PC-3 (cell line): ENCODE measurements around the gene PSMD7. TPM values are rescaled to one million over a fixed set of nuclear protein-coding genes. Genes with fewer than 3 reads are reported as not detected.

Source experiments
- ATAC-seq: fragments of 200-7000 bp; cut with Tn5 transposase; 2 replicates; pipeline ENCODE4 v1.9.1; 2020; ENCODE audit warnings: mild to moderate bottlenecking, moderate library complexity
- BruUV-seq: library from RNA; stranded (reverse); fragments of 400-500 nt; replicated peaks from 2 replicates; lab custom pipeline; 2021; lab: Mats Ljungman, UMichigan
- CTCF ChIA-PET: fragments of 300-600 bp; sonication (Branson Sonifier 250); formaldehyde crosslinking; loops from one replicate; lab custom pipeline; 2022; ENCODE audit warnings: antibody characterized with exemption; lab: Charles Lee
- POLR2A ChIA-PET: fragments of 300-600 bp; sonication (Branson Sonifier 250); formaldehyde crosslinking; loops from one replicate; lab custom pipeline; 2022; ENCODE audit warnings: antibody characterized with exemption; ENCODE audit not compliant: unreplicated experiment; lab: Charles Lee
- DNase-seq: peaks from one replicate; pipeline ENCODE4 v3.0.0-alpha.2; 2015
- H2AFZ ChIP-seq: fragments of 300-600 bp; sonication (generic); 2 replicates; pipeline ENCODE4 v1.6.0; 2016; ENCODE audit warnings: antibody characterized with exemption, low read length
- H3F3A ChIP-seq: fragments of 300-600 bp; sonication (generic); one replicate; pipeline ENCODE4 v1.6.0; 2017; ENCODE audit warnings: antibody characterized with exemption, low read length, control low read depth, mild to moderate bottlenecking; ENCODE audit not compliant: unreplicated experiment
- H3K27ac ChIP-seq: fragments of 300-600 bp; sonication (generic); 2 replicates; pipeline ENCODE4 v1.5.1; 2016; ENCODE audit warnings: mild to moderate bottlenecking, low read length
- H3K27me3 ChIP-seq: fragments of 300-600 bp; sonication (generic); 2 replicates; pipeline ENCODE4 v1.6.1; 2016; ENCODE audit warnings: low read length, mixed read lengths
- H3K36me3 ChIP-seq: fragments of 300-600 bp; sonication (generic); 2 replicates; pipeline ENCODE4 v1.6.1; 2016; ENCODE audit warnings: low read depth, mixed run types, low read length, mixed read lengths
- H3K4me1 ChIP-seq: fragments of 300-600 bp; sonication (generic); 2 replicates; pipeline ENCODE4 v1.5.1; 2016; ENCODE audit warnings: low read length; ENCODE audit not compliant: insufficient read depth
- H3K4me2 ChIP-seq: fragments of 300-600 bp; sonication (generic); 2 replicates; pipeline ENCODE4 v1.6.0; 2016; ENCODE audit warnings: low read length
- H3K4me3 ChIP-seq: fragments of 300-600 bp; sonication (generic); 2 replicates; pipeline ENCODE4 v1.5.1; 2016; ENCODE audit warnings: mild to moderate bottlenecking, low read length, mixed read lengths
- H3K79me2 ChIP-seq: fragments of 300-600 bp; sonication (generic); 2 replicates; pipeline ENCODE4 v1.6.1; 2017; ENCODE audit warnings: low read length, mixed read lengths
- H3K9ac ChIP-seq: fragments of 300-600 bp; sonication (generic); 2 replicates; pipeline ENCODE4 v1.6.0; 2016; ENCODE audit warnings: mild to moderate bottlenecking, low read length
- H3K9me2 ChIP-seq: fragments of 300-600 bp; sonication (generic); replicated peaks from 2 replicates; pipeline ENCODE4 v1.6.1; 2016; ENCODE audit warnings: mixed run types, low read length, mixed read lengths
- H3K9me3 ChIP-seq: fragments of 300-600 bp; sonication (generic); 2 replicates; pipeline ENCODE4 v1.6.1; 2016; ENCODE audit warnings: low read length, mixed read lengths
- H4K20me1 ChIP-seq: fragments of 300-600 bp; sonication (generic); 2 replicates; pipeline ENCODE4 v1.6.1; 2016; ENCODE audit warnings: low read length, mixed read lengths
- CTCF ChIP-seq: fragments of 300-600 bp; sonication (generic); conservative IDR thresholded peaks from 2 replicates; pipeline ENCODE4 v1.5.1; 2017; ENCODE audit warnings: antibody characterized with exemption, low read depth, mild to moderate bottlenecking, low read length
- EZH2 ChIP-seq: fragments of 300-600 bp; sonication (generic); IDR thresholded peaks from one replicate; pipeline ENCODE4 v1.6.1; 2017; ENCODE audit warnings: antibody characterized with exemption, mild to moderate bottlenecking, low read length; ENCODE audit not compliant: unreplicated experiment
- EZH2phosphoT487 ChIP-seq: fragments of 300-600 bp; sonication (generic); IDR thresholded peaks from 2 replicates; pipeline ENCODE4 v1.6.1; 2018; ENCODE audit warnings: mild to moderate bottlenecking, antibody characterized with exemption, low read length, borderline replicate concordance
- intact Hi-C: fragments of 100-400 bp; cut with micrococcal nuclease; formaldehyde crosslinking; loops from 2 replicates; pipeline ENCODE4 v1.9.0; 2023
- total RNA-seq: library from RNA; depleted of rRNA; stranded (reverse); fragments of >200 nt; gene quantifications from 2 replicates; pipeline ENCODE4 v1.2.3, GENCODE V29; 2014

The PSMD7 gene
- total RNA-seq, 1 experiment from 2014 or later, result 70.3 TPM

- no peak for TF ChIP-seq CTCF
- no peak for TF ChIP-seq EZH2
- no peak for TF ChIP-seq EZH2phosphoT487
- H3K36me3 ChIP-seq, result no peaks in the 10 kb centered on the region
- ATAC-seq, result no peak
- no peak overlapping the region for H3K4me2 ChIP-seq
- H3K9me2 ChIP-seq, result no peaks in the 10 kb centered on the region
- no peak overlapping the region for H2AFZ ChIP-seq
- no TSS peak for BruUV-seq
- no peaks in the 10 kb centered on the region for H3F3A ChIP-seq
- H3K9me3 ChIP-seq, result no peaks in the 10 kb centered on the region
- no peak overlapping the region for H3K27ac ChIP-seq
- H3K4me3 ChIP-seq, result no peak overlapping the region
- no peak for DNase-seq
- CTCF ChIA-PET, result no interaction called here
- no peaks in the 10 kb centered on the region for H4K20me1 ChIP-seq
- H3K79me2 ChIP-seq, result no peaks in the 10 kb centered on the region
- intact Hi-C loops, result no loop called here
- no peaks in the 10 kb centered on the region for H3K4me1 ChIP-seq
- POLR2A ChIA-PET, result no interaction called here
- H3K9ac ChIP-seq, result no peak overlapping the region
- H3K27me3 ChIP-seq, result peaks cover 48% of the 10 kb centered on the region
Observed at GRCh38 chr16:74268372-74268782, 28.2 kb upstream of the PSMD7 start.

- Histone ChIP-seq H3K27ac (no peak overlapping the region), H3K36me3 (no peaks in the 10 kb centered on the region), H3K9me2 (no peaks in the 10 kb centered on the region), H4K20me1 (no peaks in the 10 kb centered on the region), H2AFZ (no peak overlapping the region), H3K9me3 (no peaks in the 10 kb centered on the region), H3K4me3 (no peak overlapping the region), H3K9ac (no peak overlapping the region), H3K79me2 (no peaks in the 10 kb centered on the region), H3F3A (no peaks in the 10 kb centered on the region), H3K4me2 (no peak overlapping the region), H3K27me3 (peaks cover 43% of the 10 kb centered on the region), H3K4me1 (no peaks in the 10 kb centered on the region)
- ATAC-seq, result no peak
- ChIA-PET CTCF (no interaction called here), POLR2A (interaction anchor here (0.6 kb wide), 1 partner anchor 34 kb away, joined by 3 read pairs; no protein-coding TSS in a partner anchor)
- intact Hi-C loops, result no loop called here
- no peak for DNase-seq
- TF ChIP-seq CTCF (no peak), EZH2 (no peak), EZH2phosphoT487 (no peak)
- no TSS peak for BruUV-seq
Observed at GRCh38 chr16:74271872-74272271, 24.7 kb upstream of the PSMD7 start.

GRCh38 chr16:74275031-74275636 lies 21.5 kb upstream of the PSMD7 start:
- ChIA-PET POLR2A (no interaction called here), CTCF (interaction anchor here (0.6 to 1.0 kb wide), 2 partner anchors 211 to 239 kb away, joined by 5 read pairs; no protein-coding TSS in a partner anchor)
- no TSS peak for BruUV-seq
- Histone ChIP-seq H3K79me2 (no peaks in the 10 kb centered on the region), H3K9me2 (no peaks in the 10 kb centered on the region), H3F3A (no peaks in the 10 kb centered on the region), H3K9me3 (no peaks in the 10 kb centered on the region), H3K9ac (no peak overlapping the region), H3K4me1 (no peaks in the 10 kb centered on the region), H4K20me1 (no peaks in the 10 kb centered on the region), H3K27ac (no peak overlapping the region), H2AFZ (no peak overlapping the region), H3K4me2 (no peak overlapping the region), H3K27me3 (peaks cover 24% of the 10 kb centered on the region; the same call in 1 of the 2 replicates), H3K4me3 (no peak overlapping the region), H3K36me3 (no peaks in the 10 kb centered on the region)
- TF ChIP-seq EZH2 (no peak), EZH2phosphoT487 (no peak), CTCF (peak; percentile 64)
- DNase-seq, result peak; percentile 45
- no peak for ATAC-seq
- intact Hi-C loops, result loop anchor here (5.0 kb wide), 1 partner anchor 318 kb away; no protein-coding TSS in a partner anchor
